Measurements from ENCODE around the gene PPP4R4.

DNA sequence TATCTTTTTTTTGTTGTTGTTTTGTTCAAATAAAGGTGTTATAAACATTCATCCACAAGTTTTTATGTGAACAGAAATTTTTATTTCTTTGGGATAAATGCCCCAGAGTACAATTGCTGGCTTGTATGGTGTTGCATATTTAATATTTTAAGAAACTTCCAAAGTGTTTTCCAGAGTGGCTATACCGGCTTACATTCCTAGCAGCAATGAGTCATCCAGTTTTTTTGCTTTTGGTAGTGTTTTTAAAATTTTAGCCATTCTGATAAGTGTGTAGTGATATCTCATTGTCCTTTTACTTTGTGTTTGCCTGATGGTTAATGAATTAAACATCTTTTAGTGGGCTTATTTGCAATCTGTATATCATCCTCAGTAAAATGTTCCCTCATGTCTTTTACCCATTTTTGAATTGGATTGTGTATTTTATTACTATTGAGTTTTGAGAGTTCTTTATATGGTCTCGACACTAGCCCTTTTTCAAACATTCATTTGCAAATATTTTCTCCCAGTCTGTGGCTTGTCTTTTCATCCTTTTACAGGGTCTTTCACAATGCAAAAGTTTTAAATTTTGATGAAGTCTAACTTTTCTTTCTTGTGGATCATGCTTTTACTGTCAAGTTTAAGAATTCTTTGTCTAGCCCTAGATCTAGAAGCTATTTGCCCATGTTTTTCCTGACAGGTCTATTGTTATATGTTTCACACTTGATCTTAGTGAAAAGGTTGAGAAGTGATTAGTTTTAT is 29.5 kb downstream of the PPP4R4 start:
- TF ChIP-seq, protein P1, sequence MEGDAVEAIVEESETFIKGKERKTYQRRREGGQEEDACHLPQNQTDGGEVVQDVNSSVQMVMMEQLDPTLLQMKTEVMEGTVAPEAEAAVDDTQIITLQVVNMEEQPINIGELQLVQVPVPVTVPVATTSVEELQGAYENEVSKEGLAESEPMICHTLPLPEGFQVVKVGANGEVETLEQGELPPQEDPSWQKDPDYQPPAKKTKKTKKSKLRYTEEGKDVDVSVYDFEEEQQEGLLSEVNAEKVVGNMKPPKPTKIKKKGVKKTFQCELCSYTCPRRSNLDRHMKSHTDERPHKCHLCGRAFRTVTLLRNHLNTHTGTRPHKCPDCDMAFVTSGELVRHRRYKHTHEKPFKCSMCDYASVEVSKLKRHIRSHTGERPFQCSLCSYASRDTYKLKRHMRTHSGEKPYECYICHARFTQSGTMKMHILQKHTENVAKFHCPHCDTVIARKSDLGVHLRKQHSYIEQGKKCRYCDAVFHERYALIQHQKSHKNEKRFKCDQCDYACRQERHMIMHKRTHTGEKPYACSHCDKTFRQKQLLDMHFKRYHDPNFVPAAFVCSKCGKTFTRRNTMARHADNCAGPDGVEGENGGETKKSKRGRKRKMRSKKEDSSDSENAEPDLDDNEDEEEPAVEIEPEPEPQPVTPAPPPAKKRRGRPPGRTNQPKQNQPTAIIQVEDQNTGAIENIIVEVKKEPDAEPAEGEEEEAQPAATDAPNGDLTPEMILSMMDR (IDR thresholded peaks at IDR 0.05) = no peak
- TF ChIP-seq YY1 (IDR thresholded peaks at IDR 0.05; ENCODE audit: low read depth) = no peak
- TF ChIP-seq, protein P2, sequence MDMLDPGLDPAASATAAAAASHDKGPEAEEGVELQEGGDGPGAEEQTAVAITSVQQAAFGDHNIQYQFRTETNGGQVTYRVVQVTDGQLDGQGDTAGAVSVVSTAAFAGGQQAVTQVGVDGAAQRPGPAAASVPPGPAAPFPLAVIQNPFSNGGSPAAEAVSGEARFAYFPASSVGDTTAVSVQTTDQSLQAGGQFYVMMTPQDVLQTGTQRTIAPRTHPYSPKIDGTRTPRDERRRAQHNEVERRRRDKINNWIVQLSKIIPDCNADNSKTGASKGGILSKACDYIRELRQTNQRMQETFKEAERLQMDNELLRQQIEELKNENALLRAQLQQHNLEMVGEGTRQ (IDR thresholded peaks at IDR 0.05; ENCODE audit: borderline replicate concordance, low read depth, low read length) = no peak
- TF ChIP-seq GABPA (IDR thresholded peaks at IDR 0.05; ENCODE audit: low read depth) = no peak
